HepG2 (cell line): ENCODE data around the gene FKBP5. TPM values are rescaled to one million over a fixed set of nuclear protein-coding genes. Genes with fewer than 3 reads are reported as not detected.

Source experiments
- ARID5B ChIP-seq: IDR thresholded peaks from 2 replicates; pipeline ENCODE4 v1.4.0; 2020; ENCODE audit warnings: mild to moderate bottlenecking, missing genetic modification reagents
- CBX5 ChIP-seq: sonication (generic); formaldehyde crosslinking; IDR thresholded peaks from 2 replicates; pipeline ENCODE4 v1.4.0; 2020; ENCODE audit warnings: missing genetic modification reagents, borderline replicate concordance
- FOXP1 ChIP-seq, 2 experiments: fragments of 450-650 bp in 1 of 2; IDR thresholded peaks; 2 replicates each; pipeline ENCODE4 v1.6.1; 2017 to 2018; ENCODE audit warnings: antibody characterized with exemption in 1 of 2
- HOXA3 ChIP-seq: sonication (generic); formaldehyde crosslinking; IDR thresholded peaks from 2 replicates; pipeline ENCODE4 v1.5.0; 2020; ENCODE audit warnings: missing genetic modification reagents
- KLF6 ChIP-seq: IDR thresholded peaks from 2 replicates; pipeline ENCODE4 v1.8.0; 2016; ENCODE audit warnings: missing biosample characterization, missing genetic modification reagents
- PATZ1 ChIP-seq: sonication (generic); formaldehyde crosslinking; IDR thresholded peaks from 2 replicates; pipeline ENCODE4 v1.4.0; 2020; ENCODE audit warnings: missing genetic modification reagents
- RCOR2 ChIP-seq: IDR thresholded peaks from 2 replicates; pipeline ENCODE4 v1.6.1; 2016; ENCODE audit warnings: missing biosample characterization, missing genetic modification reagents
- SMYD3 ChIP-seq: sonication (generic); formaldehyde crosslinking; IDR thresholded peaks from 2 replicates; pipeline ENCODE4 v1.8.1; 2023; ENCODE audit warnings: mild to moderate bottlenecking, missing genetic modification reagents
- SOX5 ChIP-seq: IDR thresholded peaks from 2 replicates; pipeline ENCODE4 v1.6.1; 2016; ENCODE audit warnings: borderline replicate concordance
- TBL1XR1 ChIP-seq: fragments of 150-350 bp; IDR thresholded peaks from 2 replicates; pipeline ENCODE4 v1.6.1; 2014; ENCODE audit warnings: borderline replicate concordance, low read length; ENCODE audit not compliant: partially characterized antibody
- THRA ChIP-seq: sonication (generic); formaldehyde crosslinking; IDR thresholded peaks from 2 replicates; pipeline ENCODE4 v1.4.0; 2020; ENCODE audit warnings: missing genetic modification reagents, borderline replicate concordance
- THYN1 ChIP-seq: sonication (generic); formaldehyde crosslinking; IDR thresholded peaks from 2 replicates; pipeline ENCODE4 v1.8.1; 2023; ENCODE audit warnings: low read depth, mild to moderate bottlenecking, moderate library complexity, missing genetic modification reagents, borderline replicate concordance
- ZBTB46 ChIP-seq: sonication (generic); formaldehyde crosslinking; IDR thresholded peaks from 2 replicates; pipeline ENCODE4 v1.4.0; 2020; ENCODE audit warnings: mild to moderate bottlenecking, missing genetic modification reagents, borderline replicate concordance
- ZNF615 ChIP-seq: sonication (generic); formaldehyde crosslinking; IDR thresholded peaks from 2 replicates; pipeline ENCODE4 v1.5.0; 2020; ENCODE audit warnings: mild to moderate bottlenecking, missing genetic modification reagents, borderline replicate concordance
- ZNF747 ChIP-seq: sonication (generic); formaldehyde crosslinking; IDR thresholded peaks from 2 replicates; pipeline ENCODE4 v1.8.1; 2023; ENCODE audit warnings: missing genetic modification reagents, mild to moderate bottlenecking, borderline replicate concordance
- ZNF772 ChIP-seq: sonication (generic); formaldehyde crosslinking; IDR thresholded peaks from 2 replicates; pipeline ENCODE4 v1.5.0; 2020; ENCODE audit warnings: mild to moderate bottlenecking, missing genetic modification reagents
- polyA plus RNA-seq, 8 experiments: library from polyadenylated mRNA; depleted of rRNA in 3 of 8; stranded (reverse) in 7 of 8; unstranded in 1 of 8; fragments of >200 nt; fragmentation: Illumina TruSeq in 4 of 8; extraction: Trizol in 4 of 8; gene quantifications; 2 replicates each; pipeline versions ENCODE4 v1.2.1 to v1.2.3, GENCODE V29; 2011 to 2016; ENCODE audit warnings: low read depth in 4 of 8, missing spikeins in 1 of 8, mixed read lengths in 1 of 8; ENCODE audit not compliant: insufficient read depth in 1 of 8
- total RNA-seq, 5 experiments: library from RNA; depleted of rRNA; stranded (reverse); fragments of >200 nt; fragmentation: Illumina TruSeq; extraction: Trizol; gene quantifications; 2 replicates each; pipeline ENCODE4 v1.2.3, GENCODE V29; 2016; ENCODE audit warnings: low read depth in 1 of 5

The FKBP5 gene
- total and polyA plus RNA-seq, 2 of the 13 experiments (the other 11 are each of a cell fraction or from before 2014, with no cell fraction given), result 8.0 to 17.4 TPM

DNA sequence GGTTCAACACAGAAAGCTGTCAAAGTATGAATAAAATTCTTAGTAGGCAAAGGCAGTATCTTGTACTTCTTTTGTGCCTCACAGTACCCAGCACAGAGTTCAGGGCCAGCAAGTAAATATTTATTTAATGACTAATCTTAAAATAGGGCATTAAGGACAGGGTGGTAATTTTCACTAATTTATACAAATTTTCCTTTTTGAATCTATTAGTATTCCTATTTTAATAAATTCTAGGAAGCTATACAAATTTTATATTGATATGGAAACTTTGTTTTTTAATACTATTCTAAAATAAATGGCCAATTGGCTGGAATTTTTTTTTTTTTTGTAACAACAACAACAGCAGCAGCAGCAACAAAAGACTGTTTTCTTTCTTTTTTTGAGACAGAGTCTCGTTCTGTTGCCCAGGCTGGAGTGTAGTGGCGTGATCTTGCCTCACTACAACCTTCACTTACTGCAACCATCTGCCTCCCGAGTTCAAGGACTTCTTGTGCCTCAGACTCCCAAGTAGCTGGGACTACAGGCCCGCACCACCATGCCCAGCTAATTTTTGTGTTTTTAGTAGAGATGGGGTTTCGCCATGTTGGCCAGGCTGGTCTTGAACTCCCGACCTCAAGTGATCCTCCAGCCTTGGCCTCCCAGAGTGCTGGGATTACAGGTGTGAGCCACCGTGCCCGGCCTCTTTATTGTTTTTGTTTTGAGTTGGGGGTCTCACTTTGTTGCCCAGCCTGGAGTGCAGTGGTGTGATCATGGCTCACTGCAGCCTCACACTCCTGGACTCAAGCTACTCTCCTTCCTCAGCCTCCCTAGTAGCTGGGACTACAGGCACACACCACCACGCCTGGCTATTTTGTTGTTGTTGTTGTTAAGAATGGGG lies 85.2 kb downstream of the FKBP5 start (continued):
- TF ChIP-seq ZBTB46 (CRISPR knock-in tag) (no peak), ARID5B (CRISPR knock-in tag) (peak; percentile 66), FOXP1 (IDR thresholded peaks at IDR 0.05) (no peak; the same call in 1 of the 2 replicates), FOXP1 (CRISPR knock-in tag; IDR thresholded peaks at IDR 0.05) (peak; percentile 46; the same call in 1 of the 2 replicates), THRA (CRISPR knock-in tag) (peak; percentile 61; the same call in 1 of the 2 replicates), PATZ1 (CRISPR knock-in tag) (no peak), CBX5 (CRISPR knock-in tag) (0 out of 2 replicates have a peak, but pooled peaks have one; percentile 10), ZNF747 (CRISPR knock-in tag) (no peak), KLF6 (peak; percentile 41; the same call in 1 of the 2 replicates), RCOR2 (peak; percentile 87), HOXA3 (CRISPR knock-in tag) (peak; percentile 34; the same call in 1 of the 2 replicates), TBL1XR1 (no peak), ZNF772 (CRISPR knock-in tag) (no peak; the same call in 1 of the 2 replicates), THYN1 (CRISPR knock-in tag) (0 out of 2 replicates have a peak, but pooled peaks have one; percentile 40), ZNF615 (CRISPR knock-in tag) (no peak), SOX5 (CRISPR knock-in tag) (peak; percentile 76; the same call in 1 of the 2 replicates), SMYD3 (no peak)
